ENCODE data around the gene DDX1.

Gene DDX1

DNA sequence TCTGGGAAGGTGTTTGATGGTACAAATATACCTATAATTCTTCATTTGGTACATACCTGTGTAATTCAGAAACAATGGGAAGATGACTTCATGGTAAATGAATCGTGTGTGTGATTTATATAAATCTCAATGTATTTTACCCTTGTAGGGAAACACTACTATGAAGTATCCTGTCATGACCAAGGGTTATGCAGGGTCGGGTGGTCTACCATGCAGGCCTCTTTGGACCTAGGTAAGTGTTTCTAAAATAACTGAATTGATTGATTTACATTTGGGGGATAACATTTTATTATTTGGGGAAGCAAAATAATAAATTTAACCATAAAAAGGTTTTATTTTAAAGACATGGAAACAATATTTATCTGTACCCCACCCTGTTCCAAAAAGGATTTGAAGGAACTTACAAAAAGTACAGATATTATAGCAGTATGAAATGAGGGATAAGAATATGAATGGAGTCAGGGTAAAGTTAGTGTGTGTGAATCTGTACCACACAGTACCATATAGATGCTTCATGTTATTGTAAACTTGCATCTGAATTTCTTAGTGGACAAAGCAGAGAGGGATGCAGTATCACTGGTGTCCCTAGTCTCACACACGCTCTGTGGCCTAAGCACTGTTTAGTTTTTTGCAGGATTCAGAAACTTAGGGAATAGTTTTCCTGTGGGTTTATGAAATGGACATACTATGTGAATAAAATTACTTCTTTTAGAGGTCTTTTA, 11.5 kb downstream of the DDX1 start:
- POLR2A ChIA-PET: no interaction called here
- TF ChIP-seq HDGF (IDR thresholded peaks at IDR 0.05; ENCODE audit: borderline replicate concordance) (no peak), BHLHE40 (IDR thresholded peaks at IDR 0.05; ENCODE audit: borderline replicate concordance) (no peak), SP1 (IDR thresholded peaks at IDR 0.05) (no peak)
- no peak for DNase-seq (ENCODE audit: extremely low spot score)
- CTCF ChIA-PET: no interaction called here

DNA sequence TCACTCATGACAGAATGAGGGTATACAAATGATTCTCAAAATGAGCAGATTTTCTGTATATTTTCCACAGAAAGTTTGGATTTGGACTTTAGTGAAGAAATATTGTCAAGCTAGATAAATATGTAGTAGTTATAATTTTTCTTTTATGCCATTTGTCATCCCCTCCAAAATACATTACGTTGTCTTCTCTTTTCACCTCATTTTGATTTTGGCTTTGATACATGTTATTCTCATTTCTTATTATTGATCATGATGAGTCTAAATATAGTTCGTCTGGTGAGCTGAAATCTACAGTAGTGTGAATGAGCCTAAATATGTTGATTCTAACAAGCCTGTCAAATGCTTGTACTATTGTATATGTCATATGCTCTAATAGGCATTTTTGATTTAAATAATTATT, 12.3 kb downstream of the DDX1 start:
- DNase-seq (ENCODE audit: extremely low spot score): no peak
- ChIA-PET CTCF (no interaction called here), POLR2A (no interaction called here)
- TF ChIP-seq, protein P1, sequence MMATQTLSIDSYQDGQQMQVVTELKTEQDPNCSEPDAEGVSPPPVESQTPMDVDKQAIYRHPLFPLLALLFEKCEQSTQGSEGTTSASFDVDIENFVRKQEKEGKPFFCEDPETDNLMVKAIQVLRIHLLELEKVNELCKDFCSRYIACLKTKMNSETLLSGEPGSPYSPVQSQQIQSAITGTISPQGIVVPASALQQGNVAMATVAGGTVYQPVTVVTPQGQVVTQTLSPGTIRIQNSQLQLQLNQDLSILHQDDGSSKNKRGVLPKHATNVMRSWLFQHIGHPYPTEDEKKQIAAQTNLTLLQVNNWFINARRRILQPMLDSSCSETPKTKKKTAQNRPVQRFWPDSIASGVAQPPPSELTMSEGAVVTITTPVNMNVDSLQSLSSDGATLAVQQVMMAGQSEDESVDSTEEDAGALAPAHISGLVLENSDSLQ (IDR thresholded peaks at IDR 0.05): no peak
- TF ChIP-seq SUZ12 (IDR thresholded peaks at IDR 0.05) (no peak), FOXM1 (IDR thresholded peaks at IDR 0.05; ENCODE audit: borderline replicate concordance) (no peak), LEF1 (IDR thresholded peaks at IDR 0.05; ENCODE audit: borderline replicate concordance) (no peak), NFRKB (IDR thresholded peaks at IDR 0.05) (no peak), TARDBP (IDR thresholded peaks at IDR 0.05) (no peak), CTBP1 (IDR thresholded peaks at IDR 0.05; ENCODE audit: borderline replicate concordance) (no peak)

DNA sequence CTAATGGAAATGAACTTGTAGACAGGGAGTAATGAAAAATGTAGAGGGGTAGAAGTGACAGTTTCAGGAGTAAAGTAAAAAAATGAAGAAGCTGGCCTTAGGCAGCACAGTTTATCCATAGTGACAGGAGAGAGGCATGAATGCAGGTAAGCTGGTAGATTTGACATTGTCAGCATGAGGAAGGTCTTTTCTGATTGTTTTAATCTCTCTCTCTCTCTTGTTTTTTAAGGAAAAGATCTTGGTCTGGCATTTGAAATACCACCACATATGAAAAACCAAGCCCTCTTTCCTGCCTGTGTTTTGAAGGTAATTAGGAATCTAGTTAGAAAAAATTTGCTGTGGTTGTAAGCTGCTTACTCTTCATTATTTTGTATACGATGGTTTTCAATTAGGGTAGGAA, 14.1 kb downstream of the DDX1 start:
- ChIA-PET POLR2A (no interaction called here), CTCF (no interaction called here)
- no peak for DNase-seq (ENCODE audit: extremely low spot score)
- TF ChIP-seq FOXM1 (IDR thresholded peaks at IDR 0.05; ENCODE audit: borderline replicate concordance) (no peak), TARDBP (IDR thresholded peaks at IDR 0.05) (no peak), SUZ12 (IDR thresholded peaks at IDR 0.05) (no peak), FOXK2 (IDR thresholded peaks at IDR 0.05) (no peak), ZNF384 (IDR thresholded peaks at IDR 0.05) (no peak), LEF1 (IDR thresholded peaks at IDR 0.05; ENCODE audit: borderline replicate concordance) (no peak), FOXA1 (IDR thresholded peaks at IDR 0.05) (no peak), ELF4 (IDR thresholded peaks at IDR 0.05) (no peak), ARNT (IDR thresholded peaks at IDR 0.05) (no peak)
- TF ChIP-seq, protein P1 (IDR thresholded peaks at IDR 0.05): no peak

DNA sequence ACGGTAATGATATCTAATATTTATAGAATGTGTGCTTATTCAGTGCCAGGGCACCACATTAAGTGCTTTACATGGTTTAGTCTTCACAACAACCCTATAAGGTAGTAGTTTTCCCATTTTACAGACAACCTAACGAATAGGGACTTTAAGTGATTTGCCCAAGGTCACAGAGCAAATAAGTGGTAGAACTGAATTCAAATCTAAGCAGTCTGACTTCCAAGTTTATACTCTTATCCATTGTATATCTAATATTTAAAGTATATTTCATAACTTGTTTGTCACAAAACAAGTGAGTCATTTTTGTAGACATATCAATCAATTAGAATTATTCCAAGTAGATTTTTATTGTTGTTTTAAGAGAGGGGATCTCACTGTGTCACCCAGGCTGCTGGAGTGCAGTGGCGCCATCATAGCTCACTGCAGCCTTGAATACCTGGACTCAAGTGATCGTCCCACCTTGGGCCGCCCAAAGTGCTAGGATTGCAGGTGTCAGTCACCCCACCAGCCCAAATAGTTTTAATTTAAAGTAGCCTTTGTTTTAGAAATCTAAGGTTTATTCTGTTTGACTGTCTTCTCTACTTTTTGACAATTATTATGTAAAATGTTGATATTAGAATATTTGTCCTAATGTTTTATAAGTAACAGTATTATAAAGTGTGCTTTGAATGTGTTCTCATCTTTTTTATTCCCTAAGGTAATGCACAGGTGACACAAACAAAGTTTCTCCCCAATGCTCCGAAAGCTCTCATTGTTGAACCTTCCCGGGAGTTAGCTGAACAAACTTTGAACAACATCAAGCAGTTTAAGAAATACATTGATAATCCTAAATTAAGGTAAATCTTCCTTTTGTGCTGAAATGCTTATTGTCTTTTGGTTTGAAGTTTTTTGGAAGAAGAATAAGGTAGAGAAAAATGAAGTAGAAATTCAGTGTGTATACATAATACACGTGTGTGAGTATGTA, 15.1 kb downstream of the DDX1 start:
- CTCF ChIA-PET: no interaction called here
- POLR2A ChIA-PET: no interaction called here
- TF ChIP-seq TARDBP (IDR thresholded peaks at IDR 0.05): no peak
- TF ChIP-seq ARNT (IDR thresholded peaks at IDR 0.05): no peak
- no peak for DNase-seq (ENCODE audit: extremely low spot score)

DNA sequence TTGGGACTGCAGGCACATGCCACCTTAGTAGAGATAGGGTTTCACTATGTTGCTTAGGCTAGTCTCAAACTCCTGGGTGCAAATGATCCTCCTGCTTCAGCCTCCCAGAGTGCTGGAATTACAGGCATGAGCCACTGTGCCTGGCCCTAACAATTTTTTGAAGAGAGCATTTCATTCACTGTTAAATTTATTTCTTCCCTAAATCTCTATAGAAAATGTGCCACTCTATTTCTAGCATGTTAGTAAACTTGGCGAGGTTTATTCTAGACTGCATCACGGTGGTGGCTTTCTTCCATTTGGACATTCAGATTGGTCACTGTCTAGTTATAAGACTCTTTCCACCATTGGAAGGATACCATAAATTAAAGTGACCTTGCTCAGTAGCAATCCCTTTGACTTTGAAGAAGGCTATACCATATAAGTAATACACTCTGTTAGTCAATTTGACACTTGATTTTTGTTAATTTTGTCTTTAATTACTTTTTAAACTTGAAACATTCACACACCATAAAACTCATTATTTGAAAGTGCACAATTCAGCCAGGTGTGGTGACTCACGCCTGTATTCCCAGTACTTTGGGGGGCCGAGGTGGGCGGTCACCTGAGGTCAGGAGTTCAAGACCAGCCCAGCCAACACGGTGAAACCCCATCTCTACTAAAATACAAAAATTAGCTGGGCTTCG, 16.2 kb downstream of the DDX1 start:
- no peak for TF ChIP-seq SP1 (IDR thresholded peaks at IDR 0.05)
- no peak for TF ChIP-seq FOXM1 (IDR thresholded peaks at IDR 0.05; ENCODE audit: borderline replicate concordance)
- no peak for TF ChIP-seq NFRKB (IDR thresholded peaks at IDR 0.05)
- no peak for TF ChIP-seq L3MBTL2 (conservative IDR thresholded peaks at IDR 0.05)
- TF ChIP-seq FOXK2 (IDR thresholded peaks at IDR 0.05): no peak
- no peak for TF ChIP-seq BHLHE40 (IDR thresholded peaks at IDR 0.05; ENCODE audit: borderline replicate concordance)
- TF ChIP-seq ELF4 (IDR thresholded peaks at IDR 0.05): no peak
- TF ChIP-seq SUZ12 (IDR thresholded peaks at IDR 0.05): no peak
- TF ChIP-seq, protein P1 (IDR thresholded peaks at IDR 0.05): no peak
- CTCF ChIA-PET: interaction anchor here (0.6 kb wide), 1 partner anchor 155 kb away, joined by 3 read pairs; no protein-coding TSS in a partner anchor
- POLR2A ChIA-PET: no interaction called here
- DNase-seq (ENCODE audit: extremely low spot score): no peak

DNA sequence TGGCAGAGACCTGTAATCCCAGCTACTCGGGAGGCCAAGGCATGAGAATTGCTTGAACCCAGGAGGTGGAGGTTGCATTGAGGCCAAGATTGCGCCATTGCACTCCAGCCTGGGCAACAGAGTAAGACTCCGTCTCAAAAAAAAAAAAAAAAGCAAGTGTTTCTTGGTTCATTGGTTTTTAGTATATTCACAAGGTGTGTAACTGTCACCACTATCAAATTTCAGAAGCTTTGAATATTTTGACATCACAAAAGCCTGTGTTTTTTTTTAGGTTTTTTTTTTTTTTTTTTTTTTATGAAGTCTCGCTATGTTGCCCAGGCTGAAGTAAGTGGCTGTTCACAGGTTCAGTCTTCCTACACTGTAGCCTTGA, 16.7 kb downstream of the DDX1 start:
- DNase-seq (ENCODE audit: extremely low spot score): no peak
- ChIA-PET CTCF (interaction anchor here (0.6 kb wide), 1 partner anchor 154 kb away, joined by 3 read pairs; no protein-coding TSS in a partner anchor), POLR2A (no interaction called here)
- TF ChIP-seq ELF4 (IDR thresholded peaks at IDR 0.05) (no peak), ZNF384 (IDR thresholded peaks at IDR 0.05) (no peak), ARNT (IDR thresholded peaks at IDR 0.05) (no peak), NFRKB (IDR thresholded peaks at IDR 0.05) (no peak), SUZ12 (IDR thresholded peaks at IDR 0.05) (no peak), BHLHE40 (IDR thresholded peaks at IDR 0.05; ENCODE audit: borderline replicate concordance) (no peak)

All from HEK293T (cell line).